GM12872 (cell line): ENCODE results near the gene SOCS6.

Experiments used
- TF ChIP-seq, protein P1 (sequence below): IDR thresholded peaks from 3 replicates; pipeline ENCODE4 v1.5.1; 2011; ENCODE audit warnings: low read depth, mild to moderate bottlenecking, low read length, moderate library complexity; ENCODE audit not compliant: insufficient read depth

SOCS6 gene

DNA sequence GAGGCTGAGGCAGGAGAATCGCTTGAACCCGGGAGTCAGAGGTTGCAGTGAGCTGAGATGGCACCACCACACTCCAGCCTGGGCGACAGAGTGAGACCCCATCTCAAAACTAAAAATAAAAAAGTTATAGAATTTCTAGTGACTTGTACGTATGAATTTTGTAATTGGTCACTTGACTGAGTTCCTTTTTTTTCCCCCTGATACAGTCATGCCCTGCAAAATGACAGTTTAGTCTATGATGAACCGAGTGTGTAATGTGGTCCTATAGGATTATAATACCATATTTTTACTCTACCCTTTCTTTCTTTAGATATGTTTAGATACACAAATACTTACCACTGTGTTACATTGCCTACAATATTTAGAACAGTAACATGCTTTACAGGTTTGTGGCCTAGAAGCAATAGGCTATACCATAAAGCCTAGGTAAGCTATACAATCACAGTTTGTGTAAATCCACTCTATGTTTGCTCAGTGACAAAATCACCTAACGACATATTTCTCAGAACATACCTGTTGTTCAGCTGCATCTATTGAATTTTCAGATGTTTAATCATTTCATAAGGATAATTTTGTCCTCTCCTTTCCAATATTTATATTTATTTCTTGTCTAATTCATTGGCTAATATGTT, 25.4 kb downstream of the SOCS6 start:
- TF ChIP-seq, protein P1, sequence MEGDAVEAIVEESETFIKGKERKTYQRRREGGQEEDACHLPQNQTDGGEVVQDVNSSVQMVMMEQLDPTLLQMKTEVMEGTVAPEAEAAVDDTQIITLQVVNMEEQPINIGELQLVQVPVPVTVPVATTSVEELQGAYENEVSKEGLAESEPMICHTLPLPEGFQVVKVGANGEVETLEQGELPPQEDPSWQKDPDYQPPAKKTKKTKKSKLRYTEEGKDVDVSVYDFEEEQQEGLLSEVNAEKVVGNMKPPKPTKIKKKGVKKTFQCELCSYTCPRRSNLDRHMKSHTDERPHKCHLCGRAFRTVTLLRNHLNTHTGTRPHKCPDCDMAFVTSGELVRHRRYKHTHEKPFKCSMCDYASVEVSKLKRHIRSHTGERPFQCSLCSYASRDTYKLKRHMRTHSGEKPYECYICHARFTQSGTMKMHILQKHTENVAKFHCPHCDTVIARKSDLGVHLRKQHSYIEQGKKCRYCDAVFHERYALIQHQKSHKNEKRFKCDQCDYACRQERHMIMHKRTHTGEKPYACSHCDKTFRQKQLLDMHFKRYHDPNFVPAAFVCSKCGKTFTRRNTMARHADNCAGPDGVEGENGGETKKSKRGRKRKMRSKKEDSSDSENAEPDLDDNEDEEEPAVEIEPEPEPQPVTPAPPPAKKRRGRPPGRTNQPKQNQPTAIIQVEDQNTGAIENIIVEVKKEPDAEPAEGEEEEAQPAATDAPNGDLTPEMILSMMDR = no peak

DNA sequence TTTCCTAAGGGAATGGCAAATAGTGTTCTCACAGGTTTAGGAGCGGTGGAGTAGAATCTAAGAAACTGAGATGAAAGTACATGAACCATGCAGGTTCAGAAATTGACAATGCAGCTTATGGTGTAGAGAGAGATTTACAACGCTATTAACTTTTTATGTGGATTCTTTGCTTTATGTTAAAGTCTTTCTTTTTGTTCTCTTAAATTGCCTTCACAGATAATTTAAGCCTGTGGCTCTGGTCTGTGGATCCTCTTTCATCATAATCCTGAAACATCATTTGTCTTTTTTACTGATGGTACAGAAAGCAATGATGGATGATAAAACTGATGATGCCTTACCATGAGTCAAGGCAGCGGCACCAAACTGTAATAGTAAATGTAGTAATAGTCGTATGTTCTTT, 30.3 kb downstream of the SOCS6 start:
- TF ChIP-seq, protein P1 = no peak

DNA sequence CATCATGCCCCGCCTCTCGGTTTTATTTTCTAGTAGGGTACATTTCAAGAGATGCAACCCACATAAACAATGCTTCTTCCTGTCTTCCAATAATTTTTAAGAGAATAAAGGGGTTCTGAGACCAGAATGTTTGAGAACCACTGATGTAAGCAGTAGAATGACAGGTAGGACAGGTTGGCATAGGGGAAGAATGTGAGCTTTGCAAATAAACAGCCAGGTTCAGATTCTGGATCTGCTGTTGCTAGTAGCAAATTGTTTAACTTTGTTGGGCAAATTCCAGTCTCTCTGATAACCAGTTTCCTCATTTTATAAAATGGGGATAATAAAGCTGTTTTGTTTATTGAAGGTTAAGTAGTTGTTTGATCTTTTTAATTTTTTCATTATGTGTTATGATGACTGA, 32.8 kb downstream of the SOCS6 start:
- TF ChIP-seq, protein P1 = no peak

DNA sequence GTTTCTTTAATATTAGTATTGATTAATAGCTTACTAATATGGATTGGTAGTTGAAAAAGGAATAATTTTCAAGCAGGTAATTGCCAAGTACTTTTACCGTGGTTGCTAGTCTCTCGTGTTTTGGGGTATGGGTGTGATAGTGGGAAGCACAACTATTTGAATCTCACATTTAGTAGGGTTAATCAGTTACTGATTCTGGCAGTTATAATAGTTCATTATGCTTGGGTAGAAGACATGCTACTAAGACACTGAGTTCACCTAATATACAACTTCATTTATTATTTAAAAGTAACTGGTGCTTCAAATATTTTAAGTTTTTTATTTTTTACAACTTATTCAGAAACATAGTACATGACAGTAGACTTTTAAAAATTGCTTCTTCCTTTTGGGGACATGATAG, 33.5 kb downstream of the SOCS6 start:
- TF ChIP-seq, protein P1 = no peak

DNA sequence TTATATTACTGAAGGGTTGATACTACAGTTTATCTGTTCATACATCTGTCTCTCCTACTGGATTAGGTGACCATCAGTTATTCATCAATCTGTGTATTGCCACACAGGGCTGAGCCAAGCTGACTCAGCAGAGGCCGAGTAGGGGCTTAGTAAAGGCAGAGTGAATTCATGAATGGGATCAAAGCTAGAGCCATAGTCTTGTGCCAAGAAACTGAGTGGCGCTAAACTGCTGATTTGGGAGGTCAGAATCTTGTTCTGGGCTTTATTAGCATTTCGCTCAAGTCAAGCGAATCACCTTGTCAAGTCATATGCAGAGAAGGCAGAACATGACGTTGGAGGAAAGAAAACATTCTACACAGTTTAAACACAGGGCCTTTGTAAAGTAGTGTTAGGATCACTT, 34.1 kb downstream of the SOCS6 start:
- TF ChIP-seq, protein P1 = no peak

DNA sequence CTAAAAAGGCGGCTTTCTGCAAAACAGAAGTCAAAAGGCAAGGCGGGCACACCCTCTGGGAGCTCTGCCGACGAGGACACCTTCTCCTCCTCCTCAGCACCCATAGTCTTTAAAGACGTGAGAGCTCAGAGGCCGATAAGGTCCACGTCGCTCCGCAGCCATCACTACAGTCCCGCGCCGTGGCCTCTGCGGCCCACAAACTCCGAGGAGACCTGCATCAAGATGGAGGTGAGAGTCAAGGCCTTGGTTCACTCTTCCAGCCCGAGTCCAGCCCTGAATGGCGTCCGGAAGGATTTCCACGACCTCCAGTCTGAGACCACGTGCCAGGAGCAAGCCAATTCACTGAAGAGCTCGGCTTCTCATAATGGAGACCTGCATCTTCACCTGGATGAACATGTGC, 36.1 kb downstream of the SOCS6 start:
- TF ChIP-seq, protein P1 = no peak

DNA sequence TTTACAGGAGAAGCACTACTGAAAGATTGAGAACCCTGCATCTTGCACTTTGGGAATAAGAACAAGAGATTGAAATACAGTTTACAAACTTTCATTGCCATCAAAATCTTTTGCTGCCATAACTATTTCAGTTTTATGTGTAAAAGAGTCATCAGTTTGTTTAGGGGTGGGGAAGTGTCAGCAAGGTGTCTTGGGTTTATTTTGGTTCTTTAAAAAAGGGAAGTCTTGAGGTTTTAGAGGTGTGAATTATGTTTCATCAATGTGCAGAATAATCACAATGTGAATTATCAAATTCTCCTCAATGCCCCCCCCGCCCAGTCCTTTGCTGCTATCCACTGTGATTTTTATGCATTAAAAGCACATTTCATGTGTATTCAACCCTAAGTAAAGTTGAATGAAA, 37.4 kb downstream of the SOCS6 start:
- TF ChIP-seq, protein P1 = no peak
